Measurements from ENCODE around the gene IL13RA1.
A peak's percentile ranks its signal among the peaks of the same experiment; 100 is the strongest.
"Not testable (repeated sequence)": the region's sequence is repeated elsewhere in the genome, so short reads cannot be mapped to it uniquely, and the experiment has no call there.

Gene IL13RA1

DNA sequence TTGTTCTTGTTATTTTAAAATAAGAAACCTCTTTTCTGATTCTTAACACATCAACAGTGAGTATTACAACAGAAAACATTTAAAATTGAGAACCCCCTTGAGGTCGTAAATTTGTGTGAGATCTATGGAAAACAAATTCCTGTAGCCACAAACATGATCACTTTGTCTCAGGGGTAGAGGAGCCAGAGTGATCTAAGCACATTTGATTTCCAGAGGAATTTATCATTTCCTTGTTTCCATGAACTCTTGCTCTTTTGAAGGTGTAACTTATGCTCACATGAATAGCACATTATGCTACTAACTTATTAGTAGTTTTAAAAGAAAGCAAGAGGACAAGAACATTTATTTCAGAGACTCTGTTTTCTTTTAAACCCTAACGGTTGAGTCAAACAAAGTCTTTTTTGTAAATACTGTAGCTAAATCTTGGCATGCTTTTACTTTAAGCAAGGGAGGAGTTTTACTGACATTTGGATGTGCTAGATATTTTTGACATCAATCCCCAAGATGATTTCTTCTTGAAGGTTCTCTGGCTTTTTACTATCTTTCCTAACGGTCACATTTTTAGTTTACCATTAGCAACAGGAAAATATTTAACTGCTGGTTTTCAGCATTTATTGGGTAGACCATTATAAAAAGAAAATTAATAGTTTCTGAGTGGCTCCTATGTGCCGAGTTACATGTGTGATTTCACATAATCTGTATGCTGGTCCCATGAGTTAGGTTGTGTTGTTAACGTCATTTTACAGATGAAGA lies 68.3 kb downstream of the IL13RA1 start:
- no peak for DNase-seq

DNA sequence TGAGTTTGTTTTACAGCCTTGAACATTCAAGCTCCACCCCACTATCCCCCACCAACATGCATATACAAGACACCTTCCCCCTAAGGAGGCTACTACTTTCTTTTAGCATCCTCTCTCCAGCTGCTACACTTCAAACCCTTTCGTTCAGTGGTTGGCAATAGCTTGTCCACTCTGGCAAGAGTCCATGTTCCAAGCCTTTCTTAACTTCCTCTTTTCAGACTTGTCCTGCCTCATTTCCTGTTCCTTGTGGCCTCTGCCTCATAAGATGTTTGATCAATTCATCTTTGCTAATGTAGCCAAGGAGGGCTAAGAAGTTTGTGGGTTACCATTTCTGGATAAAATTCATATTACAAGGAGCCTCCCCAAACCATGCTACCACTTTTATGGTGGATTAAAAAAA lies 75.5 kb downstream of the IL13RA1 start:
- DNase-seq, result no peak

DNA sequence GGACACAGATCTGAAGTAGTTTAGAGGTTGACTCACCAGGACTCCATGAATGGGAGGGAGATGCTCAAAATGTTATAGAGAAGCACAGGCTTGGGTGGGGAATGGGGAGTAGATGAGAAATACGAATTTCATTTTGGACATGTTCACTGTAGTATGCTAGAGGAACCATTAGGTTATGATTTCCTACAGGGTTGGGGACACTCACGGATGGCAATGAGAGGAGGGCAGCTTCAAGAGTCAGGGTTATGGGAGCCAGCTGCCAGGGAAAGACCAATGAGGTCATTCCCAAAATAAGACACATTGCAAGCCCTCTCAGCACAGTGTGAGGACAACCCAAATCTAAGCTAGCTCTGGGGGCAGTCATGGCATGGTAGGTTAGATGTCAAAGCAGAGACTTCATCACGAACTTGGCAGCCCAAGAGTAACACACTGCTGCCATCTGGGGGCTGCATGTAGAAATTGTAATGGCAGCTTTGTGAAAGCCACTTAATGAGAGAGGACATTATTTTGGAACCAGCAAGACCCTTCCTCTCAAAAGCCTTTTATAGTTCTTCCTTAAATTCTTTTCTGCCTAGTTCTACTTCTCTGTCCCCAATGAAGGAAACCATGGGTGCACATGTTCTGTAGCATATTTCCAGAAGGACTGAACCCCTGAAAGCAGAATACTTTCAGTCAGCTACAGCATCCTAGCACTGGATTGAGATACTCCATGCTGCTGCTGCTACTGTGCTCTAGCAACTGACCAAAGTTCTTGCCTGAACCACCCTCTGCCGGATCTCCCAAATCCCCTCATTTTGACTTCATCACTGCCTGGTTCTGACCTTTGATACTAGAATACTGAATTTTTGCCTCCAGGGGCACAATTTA lies 80.0 kb downstream of the IL13RA1 start:
- peak; percentile 34 to 58 for DNase-seq

DNA sequence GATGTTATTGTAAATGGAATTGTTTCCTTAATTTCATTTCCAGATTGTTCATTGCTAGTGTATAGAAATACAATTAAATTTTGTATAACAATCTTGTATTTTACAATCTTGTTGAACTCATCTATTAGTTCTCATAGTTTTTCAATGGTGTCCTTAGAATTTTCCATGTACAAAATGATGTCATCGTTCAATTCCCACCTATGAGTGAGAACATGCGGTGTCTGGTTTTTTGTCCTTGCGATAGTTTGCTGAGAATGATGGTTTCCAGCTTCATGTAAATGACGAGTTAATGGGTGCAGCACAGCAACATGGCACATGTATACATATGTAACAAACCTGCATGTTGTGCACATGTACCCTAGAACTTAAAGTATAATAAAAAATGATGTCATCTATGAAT lies 89.9 kb downstream of the IL13RA1 start:
- not testable (repeated sequence) for DNase-seq

DNA sequence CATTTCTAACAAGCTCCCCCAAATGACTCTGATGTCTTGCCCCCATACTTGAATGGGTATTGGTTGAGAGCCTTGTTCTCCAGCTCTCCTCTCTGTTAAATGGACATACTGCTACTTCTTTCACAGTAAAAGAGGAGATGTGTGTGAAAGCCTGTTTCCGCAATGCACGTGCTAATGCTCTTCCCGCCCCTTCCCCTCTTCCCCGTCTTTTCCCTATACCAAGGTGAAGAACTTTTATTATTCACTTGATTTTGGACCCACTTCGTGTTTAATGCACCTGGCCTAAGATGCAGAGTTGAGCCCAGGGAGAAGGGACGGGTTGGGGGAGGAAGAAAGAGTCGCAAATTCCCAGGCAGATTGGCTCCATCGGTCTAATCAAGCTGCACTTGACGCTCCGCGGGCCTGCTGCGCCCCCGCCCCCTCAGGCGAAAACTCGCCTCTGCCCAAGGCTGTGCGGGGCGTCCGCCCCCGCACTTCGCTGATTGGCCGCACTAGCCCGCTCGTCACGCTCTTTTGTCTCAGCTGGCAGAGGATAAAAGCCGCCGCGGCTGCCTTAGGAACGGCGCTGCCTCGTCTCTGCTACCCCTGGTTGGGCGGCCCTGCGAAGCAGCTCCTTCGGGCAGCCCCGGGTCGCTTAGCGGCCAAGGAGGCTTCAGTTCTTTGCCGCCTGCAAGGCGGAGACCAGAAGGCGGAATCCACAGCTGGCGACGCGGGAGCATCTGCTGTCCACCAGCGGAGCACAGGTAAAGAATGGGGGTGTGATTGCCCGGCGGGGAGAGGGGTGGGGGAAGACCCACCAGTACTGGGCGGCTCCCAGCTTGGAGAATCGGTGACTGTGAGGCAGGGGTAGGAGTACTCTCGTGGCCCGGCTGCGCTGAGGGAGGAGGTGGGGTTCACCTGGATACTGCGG lies 96.1 kb downstream of the IL13RA1 start, which contains the start of gene ZCCHC12:
Gene ZCCHC12 (plus strand): TSS at position 562 of the 910 bp plus-strand sequence. CDS start 1,421 bp downstream, outside the sequence.
- peak; percentile 74 to 86 for DNase-seq

DNA sequence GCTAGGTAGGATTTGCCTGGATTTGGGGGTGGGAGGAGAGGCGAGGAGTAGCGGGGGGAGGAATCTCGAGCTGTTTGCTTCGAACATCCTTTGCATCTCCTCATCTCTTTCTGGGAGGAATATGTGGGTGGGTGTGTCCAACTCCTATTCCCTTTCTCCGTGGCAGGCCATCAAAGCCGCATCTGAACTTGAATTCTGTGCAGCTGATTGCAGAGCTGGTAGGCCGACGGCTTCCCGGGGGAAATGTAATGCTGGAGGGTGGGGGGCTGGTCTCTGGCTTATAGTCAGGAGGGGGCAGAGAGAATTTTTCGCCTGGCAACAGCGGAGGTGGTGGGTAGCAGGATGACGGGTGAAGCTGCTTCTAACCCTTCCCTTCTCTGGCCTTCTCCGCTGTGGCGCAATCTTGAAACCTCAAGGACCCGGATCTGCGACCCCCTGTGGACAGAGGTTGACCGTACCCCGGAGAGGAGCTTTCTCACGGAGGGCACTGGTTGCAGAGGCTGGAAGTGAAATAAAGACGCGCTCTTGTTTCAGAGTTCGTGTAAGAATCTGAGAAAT lies 96.8 kb downstream of the IL13RA1 start:
- no peak for DNase-seq

DNA sequence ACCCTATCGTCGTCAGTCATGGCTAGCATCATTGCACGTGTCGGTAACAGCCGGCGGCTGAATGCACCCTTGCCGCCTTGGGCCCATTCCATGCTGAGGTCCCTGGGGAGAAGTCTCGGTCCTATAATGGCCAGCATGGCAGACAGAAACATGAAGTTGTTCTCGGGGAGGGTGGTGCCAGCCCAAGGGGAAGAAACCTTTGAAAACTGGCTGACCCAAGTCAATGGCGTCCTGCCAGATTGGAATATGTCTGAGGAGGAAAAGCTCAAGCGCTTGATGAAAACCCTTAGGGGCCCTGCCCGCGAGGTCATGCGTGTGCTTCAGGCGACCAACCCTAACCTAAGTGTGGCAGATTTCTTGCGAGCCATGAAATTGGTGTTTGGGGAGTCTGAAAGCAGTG lies 97.8 kb downstream of the IL13RA1 start:
- no peak for DNase-seq

DNA sequence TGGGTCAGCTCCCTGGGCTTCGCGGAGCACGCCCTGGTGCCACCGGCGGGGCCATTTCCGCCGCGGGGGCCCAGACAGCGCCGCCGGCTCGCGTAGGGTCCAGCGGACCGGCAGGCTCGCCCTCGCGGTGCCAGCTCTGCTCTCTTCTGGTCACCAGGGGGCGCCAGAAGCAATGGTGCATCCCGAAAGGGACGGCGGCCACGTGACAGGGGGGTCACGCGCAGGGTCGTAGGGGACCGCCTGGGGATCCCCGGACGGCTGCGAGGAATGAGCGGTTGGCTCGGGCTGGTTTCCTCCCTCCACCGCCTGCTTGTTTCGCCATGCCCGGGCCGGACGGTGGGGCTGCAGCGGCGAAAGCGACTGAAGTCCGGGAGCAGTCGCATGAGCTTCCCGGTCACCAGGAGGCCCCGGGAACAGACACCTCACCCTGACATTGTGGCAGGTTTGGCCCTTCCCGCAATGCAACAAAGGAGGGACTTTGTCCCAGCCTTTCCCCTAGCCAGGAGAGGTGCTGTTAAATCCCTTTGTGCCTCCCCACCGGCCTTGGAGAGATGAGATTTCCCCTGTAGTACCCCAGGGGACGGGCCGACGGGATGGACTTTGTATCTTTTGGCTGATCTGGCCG lies 112.0 kb downstream of the IL13RA1 start:
- DNase-seq, result peak; percentile 72 to 86

All from NCI-H1930 (cell line).